Activated T-cell treated with anti-CD3 and anti-CD28 coated beads for 4 hours (primary cell): ENCODE data around the gene GGA2.
"Not testable (repeated sequence)": the region's sequence is repeated elsewhere in the genome, so short reads cannot be mapped to it uniquely, and the experiment has no call there.

Experiments
- DNase-seq: peaks from one replicate; pipeline ENCODE4 v3.0.0-alpha.2; 2020

GGA2 gene

DNA sequence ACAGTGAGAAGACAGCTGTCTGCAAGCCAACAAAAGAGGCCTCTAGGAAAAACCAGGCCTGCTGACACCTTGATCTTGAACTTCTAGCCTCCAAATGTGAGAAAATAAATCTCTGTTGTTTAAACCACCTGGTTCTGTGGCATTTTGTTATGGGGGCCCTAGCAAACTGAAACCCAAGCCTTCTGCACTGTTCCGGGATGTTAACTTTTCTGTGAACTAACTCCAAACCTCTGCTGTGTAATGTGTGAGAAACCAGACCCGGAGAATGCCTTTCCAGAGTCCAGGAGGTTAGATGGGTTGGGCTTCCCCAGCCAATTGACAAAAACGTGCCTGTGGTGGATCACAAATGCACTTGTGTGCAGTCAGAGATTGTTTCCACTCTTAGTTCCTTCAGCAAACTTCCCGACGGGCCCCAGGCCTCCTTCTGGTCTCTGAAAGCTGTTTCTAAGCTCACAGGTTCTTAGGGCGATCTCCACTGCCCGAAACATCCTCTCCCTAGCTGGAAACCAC, 13.6 kb upstream of the GGA2 start:
- DNase-seq, result no peak

DNA sequence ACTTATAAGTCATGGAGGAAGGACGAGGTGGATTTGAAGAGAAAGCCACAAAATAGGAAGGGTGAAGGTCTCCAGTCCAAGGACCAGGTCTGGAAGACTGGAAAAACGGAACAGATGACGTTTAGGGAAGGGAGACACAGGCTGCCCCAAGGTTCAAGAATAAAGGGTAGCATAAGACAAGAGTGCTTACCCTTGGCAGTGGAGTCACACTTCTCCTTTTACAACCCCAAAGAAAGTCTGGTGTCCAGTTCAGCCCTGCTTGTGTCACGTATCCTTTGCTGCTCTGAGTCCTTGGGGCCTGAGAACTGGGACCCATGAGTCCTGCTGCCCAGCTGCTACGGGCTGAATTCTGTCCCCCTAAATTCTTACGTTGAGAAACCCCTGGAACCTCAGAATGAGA, 13.0 kb upstream of the GGA2 start:
- no peak for DNase-seq

DNA sequence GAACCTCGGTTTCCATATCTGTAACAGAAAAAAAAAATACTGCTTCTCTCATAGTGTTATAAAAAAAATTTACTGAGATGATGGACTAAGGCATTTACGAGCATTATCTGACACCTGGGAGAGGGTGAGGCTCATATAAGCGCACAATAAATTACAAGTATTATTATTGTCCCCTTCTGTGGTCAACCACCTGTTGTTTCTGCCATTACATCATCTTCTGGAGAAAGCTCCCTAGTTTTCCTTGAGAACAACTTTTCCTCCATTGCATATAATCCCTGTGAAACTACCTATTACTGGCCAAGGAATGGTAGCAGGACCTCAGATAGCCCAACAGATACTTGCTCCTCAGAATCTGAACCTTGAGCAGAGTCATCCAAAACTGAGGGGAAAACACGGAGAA, 11.7 kb upstream of the GGA2 start:
- no peak for DNase-seq

DNA sequence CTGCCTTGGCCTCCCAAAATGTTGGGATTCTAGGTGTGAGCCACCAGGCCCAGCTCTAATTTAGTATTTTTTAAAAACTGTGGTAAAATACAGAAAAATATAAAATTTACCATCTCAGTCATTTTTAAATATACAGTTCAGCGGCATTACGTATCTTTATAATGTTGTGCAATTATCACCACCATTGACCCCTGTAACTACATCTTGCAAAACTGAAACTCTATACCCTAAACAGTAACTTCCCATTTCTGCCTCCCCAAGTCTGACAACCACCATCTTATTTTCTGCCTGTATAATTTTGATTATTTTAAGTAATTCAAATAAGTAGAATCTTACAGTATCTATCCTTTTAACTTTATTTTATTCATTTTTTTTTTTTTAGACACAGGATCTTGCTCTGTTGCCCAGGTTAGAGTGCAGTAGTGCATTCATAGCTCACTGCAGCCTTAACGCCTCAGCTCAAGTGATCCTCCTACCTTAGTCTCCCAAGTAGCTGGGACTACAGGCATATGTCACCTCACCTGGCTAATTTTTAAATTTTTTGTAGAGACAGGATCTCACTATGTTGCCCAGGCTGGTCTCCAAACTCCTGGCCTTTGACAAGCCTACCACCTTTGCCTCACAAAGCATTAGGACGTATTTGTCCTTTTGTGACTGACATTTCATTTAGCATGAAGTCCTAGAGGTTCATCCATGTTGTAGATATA, 10.9 kb upstream of the GGA2 start:
- no peak for DNase-seq

DNA sequence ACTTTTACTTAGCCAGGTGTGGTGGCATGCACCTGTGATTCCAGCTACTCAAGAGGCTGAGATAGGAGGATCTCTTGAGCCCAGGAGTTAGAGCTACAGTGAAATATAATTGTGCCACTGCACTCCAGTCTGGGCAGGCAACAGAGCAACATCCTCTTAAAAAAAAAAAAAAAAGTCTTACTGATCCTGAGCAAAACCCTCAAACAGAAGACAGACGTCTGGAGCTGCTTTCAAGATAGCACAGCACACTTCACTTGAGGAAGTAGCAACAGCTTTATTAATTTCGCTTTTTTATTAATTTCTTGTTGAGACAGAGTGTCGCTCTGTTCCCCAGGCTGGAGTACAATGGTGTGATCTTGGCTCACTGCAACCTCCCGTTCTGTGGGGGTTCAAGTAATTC, 10.2 kb upstream of the GGA2 start:
- DNase-seq, result no peak

DNA sequence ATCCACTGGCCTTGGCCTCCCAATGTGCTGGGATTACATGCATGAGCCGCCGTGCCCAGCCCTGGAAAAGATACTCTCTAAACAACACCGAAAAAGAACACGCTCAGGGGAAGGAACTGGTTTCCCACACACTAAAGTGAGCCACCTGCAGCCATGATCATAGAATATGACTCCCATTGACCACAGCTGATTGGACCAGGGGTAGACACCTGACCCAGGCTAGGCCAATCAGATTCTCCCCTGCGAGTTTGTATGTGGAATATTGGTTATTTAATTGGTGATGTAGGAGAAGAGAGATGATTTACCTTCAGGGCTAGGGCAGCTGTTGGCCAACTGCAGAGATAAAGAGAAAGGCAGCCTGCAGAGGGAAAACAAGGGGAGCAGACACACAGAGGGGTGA, 9.0 kb upstream of the GGA2 start:
- no peak for DNase-seq

DNA sequence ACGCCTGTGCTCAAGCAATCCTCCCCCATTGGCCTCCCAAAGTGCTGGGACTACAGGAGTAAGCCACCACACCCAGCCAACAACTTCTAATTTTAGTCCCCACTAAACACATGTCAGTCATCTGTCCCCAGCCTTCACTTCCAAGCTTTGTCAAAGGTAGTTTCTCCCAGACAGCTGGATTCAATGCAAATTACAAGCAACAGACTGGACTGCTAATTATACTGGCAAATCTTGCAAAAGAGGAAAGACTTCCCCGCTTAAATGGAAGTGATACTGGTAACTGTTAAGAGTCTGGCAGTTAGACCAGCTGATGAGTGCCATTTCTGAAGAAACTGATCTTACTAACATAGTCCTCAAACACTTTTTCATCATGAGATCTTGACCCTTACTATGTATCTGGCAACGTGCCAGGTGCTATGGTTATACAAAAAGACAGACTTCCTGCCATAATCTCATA, 8.2 kb upstream of the GGA2 start:
- DNase-seq, result no peak

DNA sequence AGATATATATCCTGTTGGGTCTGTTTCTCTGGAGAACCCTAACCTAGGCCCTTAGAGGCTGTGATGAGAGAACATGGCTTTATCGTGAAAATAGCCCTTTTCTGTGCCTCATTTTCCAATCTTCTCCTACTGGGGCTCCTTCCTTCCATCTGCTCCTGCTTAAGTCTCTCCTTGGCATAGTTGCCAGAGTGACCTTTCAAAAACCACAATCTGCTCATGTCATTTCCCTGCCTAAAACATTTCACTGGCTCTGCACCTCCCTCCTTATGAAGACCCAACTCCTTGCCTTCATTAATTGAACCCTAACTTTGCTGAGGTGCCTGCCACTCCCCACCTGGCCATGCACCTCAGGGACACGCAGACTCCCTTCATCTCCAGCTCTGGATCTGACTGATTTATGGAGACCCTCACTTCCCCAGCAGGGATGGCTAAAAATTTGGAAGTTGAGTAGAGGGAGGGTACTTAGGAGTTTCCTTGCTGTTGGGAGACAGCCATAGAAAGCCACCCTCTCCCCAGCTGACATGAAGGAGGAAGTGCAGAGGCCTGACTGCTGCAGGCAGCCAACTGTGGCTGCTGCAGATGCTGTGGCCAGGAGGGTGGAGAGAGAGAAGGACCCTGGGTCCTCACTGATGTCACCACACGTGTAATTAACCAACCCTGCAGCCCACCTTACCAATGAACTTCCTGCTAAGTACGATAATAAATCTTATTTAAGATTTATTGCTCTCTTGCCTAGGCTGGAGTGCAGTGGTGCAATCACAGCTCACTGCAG, 6.3 kb upstream of the GGA2 start:
- no peak for DNase-seq

DNA sequence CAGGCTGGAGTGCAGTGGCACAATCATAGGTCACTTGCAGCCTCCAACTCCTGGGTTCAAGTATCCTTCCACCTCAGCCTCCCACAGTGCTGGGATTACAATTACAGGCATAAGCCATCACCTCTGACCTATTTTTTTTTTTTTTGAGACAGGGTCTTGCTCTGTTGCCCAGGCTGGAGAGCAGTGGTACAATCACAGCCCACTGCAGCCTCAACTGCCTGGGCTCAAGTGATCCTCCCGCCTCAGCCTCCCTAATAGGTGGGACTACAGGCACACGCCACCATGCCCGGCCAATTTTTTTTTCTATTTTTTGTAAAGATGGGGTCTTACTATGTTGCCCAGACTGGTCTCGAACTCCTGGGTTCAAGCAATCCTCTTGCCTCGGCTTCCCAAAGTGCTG, 5.6 kb upstream of the GGA2 start:
- no peak for DNase-seq

DNA sequence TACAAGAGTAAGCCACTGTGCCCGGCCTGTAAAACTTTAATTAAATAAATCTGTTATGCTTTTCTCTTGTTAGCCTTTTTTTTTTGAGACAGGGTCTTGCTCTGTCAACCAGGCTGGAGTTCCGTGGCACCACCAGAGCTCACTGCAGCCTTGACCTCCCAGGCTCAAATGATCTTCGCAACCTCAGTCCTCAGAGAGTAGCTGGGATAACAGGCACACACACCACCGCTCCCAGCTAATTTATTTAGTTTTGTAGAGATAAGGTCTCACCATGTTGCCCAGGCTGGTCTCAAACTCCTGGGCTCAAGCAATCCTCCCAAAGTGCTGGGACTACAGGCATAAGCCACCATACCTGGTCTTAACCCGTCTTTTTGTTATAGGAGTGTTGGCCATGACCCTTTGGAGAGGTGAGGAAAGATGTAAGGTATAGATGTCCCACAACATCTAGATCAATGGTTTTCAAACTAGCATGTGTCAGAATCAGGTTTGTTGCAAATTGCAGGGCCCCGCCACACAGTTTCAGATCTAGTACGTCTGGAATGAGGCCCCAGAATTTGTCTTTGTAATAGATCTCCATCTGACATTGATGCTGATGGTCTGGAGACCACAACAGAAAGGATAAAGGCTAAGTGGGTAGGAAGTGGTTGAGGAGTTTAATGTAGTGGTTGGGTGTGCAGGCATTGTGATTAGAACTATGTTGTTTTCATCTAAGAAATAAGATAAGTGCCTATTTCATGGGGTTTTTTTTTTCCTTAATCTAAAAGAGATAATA, 4.3 kb upstream of the GGA2 start:
- DNase-seq, result no peak

DNA sequence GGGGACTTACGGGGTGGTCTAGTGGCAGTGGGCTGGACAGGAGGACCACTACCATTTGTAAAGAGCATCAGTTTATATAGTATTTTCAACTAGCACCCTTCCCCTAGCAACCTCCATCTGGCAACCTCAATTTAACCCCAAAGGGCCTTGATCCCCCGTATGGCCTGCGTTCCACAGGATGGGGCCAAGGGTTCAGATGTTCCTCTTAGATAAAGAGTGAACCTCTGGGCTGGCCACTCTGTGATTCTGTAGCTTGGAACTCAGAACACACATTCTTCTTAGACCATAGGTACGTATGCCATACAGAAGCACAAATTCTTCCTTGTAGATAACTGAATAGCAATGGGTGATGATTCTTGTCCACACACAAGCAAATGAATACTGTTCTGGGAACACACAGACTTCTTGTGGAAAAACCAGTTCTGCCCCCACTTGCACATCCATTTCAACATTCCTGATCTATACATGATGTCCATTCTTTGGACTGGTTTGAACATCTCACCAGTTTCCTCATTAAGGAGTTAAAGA, 1.9 kb upstream of the GGA2 start:
- no peak for DNase-seq

DNA sequence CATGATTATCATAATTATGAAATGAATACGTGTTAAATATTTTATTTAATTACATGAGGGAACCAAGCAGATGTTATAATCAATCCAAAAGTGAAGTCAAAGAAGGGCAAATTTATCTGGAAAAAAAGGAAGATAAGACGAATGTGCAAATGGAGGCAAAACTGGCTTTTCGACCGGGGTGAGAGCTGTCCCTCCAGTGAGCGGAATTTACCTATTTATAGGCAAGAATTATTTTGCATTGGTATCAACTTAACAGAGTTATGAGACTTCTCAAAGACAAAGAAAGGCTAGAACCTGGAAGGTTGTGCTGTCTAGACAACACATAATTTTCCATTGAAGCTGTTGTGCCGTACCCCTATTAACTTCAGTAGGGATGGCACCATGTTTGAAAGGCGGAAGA, 1.4 kb upstream of the GGA2 start:
- no peak for DNase-seq

DNA sequence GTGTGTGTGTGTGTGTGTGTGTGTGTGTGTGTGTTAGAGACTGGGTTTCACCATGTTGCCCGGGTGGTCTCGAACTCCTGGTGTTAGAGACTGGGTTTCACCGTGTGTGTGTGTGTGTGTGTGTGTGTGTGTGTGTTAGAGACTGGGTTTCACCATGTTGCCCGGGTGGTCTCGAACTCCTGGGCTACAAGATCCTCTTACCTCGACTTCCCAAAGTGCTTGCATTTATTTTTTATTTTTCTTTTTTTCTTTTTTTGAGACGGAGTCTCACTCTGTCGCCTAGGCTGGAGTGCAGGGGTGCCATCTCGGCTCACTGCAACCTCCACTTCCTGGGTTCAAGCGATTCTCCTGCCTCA, 599 bp upstream of the GGA2 start:
- not testable (repeated sequence) for DNase-seq

DNA sequence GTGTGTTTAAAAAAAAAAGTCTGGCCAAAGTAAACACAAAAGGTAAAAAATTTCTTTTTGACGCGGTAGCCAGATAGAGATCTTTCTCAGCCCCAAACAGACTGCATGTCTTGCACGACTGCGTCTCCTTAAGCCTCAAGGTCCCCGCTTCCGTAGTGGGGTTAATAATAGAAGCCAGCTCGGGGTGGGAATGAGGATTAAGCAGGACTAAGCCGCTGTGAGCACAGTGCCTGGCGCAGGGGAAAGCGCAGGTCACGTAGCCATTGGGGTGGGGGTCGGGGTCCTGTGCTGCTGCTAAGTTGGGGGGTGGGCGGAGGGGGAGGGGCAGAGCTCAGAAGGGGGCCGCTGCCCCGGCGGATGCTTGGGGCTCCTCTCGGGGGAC, 521 bp downstream of the GGA2 start:
- no peak for DNase-seq

DNA sequence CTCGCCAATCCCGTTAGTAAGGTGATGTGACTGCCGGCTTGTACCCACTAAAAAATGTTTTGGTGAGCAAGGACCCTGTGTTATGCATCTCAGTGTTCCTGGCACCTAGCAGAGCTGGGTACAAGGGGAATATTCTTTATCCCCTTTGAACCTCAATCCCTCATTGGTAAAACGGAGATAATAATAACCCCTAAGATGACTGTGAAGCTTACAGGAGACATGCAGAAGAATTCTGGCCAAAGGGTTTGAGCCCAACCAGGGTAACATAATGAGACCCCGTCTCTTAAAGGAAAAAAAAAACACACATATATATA, 896 bp downstream of the GGA2 start:
- no peak for DNase-seq

DNA sequence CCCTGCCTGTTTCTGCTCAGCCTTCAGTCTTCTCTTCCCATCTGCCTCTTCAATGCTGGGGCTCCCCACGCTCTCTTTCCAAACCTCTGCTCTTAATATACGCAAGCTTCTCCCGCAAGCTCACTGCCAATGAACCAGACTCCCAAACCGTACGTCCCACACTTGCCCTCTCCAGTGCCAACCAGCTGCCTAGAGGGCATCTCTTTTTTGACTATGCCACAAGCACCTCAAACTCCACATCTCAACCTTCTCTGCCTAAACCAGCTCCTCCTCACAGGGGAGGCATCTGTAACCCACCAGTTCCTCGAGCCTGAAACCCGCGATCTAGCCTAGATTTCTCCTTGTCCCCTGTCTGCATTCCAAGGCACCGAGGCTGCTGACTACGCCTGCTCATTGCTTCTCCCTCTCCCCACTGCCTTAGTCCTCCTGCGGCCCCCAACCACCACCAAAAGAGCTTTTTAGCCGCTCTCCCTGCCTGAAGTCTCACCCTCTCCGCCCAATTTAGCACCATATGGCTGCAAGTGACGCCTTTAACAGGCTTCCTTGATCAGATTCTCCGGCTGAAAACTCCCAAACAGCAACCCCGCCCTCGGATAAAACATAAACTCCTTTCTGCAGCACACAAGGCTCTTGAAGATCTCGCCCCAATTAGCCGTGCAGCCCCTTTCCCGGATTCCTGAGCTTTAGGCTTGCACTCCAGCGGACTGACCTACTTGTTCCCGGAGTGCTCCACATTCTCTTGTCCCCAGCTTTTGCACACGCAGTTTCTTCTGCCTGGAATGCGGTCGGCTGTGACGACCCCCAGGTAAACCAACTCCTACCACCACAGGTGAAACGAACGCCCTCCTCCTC, 1.5 kb downstream of the GGA2 start:
- DNase-seq, result no peak

DNA sequence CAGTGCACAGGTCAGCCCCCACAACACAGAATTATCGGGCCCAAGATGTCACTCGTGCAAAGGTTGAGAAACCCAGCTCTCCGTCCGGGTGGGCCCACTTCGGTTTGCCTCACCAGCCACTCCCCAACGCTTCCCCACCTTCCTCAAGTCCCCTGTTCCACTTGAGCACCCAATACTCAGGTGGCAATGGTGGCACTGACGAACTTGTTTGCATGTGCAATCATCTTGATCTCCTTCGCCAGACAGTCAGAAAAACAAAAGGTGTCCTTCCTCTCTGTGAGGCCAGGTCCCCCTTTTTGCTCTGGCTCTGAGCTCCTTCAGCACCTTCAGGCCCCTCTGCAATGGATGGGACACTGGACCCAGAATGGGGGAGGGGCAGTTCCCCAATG, 3.7 kb downstream of the GGA2 start:
- DNase-seq, result no peak

DNA sequence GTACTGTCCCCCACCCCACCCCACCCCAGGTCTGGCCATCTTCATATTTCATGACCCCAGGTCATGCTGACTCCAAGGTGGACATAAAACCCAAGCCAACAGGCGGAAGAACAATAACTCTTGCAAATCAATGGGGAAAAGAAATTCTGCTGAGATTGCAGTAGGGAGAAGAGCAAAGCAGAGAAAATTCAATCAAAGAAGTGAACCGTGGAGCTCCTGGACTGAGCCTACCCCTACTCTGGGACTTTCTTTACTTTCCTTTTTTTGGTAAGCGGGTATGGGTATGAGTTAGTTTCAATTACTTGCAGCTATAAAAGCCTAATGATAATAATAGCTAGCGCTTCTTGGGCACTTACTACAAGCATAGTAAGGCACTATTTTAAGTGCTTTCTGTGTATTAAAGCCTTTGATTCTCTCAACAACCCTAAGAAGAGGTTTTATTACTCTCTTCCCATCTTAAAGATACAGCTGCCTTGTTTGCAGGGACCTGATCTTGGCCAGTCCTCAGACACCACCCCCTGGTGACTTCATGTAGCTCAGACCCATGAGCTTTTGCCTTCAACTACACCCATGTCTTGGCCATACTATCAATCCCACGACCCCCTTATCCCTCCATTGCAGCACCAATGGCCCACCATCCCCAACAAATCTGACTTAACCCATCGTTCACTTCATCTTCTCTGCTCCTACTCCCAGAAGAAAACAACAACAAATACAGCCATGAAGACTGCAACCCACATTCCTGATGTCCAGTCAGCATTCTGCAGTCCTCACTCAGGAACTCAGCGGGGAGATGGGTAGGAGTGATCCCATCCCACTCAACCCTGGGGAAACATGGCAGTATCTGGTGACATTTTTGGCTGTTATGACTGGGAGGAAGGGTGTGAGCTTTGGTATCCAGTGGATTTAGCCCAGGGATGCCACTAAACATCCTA, 4.4 kb downstream of the GGA2 start:
- no peak for DNase-seq

DNA sequence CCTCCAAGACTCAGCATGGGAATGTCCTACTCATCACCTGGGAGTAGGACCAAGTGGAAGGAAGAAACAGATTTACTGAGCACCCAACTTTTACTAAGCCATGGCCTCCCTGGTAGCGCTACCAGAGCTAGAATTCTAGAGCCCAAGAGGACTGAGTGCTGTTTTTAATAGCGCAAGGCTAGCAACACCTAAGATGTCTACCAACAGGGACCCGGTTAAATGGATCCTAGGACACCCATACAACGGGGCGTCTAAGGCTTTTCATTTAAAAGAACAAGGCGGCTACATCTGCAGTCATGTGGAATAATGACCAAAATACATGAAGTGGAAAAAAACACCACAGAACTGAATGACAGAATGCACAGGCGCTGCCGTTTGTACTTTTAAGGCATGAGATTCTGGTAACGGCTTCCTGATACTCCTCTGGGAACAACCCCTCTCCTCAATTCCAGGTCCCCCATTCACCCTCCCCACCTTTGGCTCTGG, 5.1 kb downstream of the GGA2 start:
- no peak for DNase-seq

DNA sequence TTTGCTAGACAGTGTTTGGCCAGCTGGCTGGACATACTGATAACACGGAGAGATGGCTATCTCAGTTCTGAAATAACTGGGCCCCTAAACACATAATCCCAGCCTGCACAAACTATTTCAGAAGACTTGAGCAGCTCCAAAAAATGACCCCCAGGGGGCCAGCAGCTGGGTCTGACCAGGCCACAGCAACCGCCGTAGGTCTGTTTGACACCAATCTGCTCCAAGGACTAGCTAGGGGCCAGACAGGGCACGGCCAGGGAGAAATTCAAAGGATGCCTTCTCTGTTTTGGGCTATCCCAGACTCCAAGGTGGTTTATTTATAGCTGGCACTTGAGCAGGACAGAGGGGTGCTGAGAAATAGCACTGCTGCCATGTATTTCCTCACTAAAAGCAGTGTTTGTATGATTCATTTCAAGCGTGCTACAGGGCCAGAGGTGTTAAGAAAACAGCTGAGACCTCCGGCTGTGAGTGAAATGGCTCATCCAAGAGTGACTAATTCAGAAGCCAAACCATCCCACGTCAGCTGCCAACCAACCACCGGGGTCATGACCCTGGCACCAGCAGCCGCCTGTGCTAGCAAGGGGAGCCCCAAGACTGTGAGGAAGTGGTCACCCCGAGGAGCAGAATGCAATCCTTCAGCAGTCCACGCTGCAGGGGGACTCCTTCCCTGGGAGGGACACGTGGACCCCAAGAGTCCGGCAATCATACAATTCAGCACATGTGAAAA, 5.7 kb downstream of the GGA2 start:
- DNase-seq, result peak; percentile 48

DNA sequence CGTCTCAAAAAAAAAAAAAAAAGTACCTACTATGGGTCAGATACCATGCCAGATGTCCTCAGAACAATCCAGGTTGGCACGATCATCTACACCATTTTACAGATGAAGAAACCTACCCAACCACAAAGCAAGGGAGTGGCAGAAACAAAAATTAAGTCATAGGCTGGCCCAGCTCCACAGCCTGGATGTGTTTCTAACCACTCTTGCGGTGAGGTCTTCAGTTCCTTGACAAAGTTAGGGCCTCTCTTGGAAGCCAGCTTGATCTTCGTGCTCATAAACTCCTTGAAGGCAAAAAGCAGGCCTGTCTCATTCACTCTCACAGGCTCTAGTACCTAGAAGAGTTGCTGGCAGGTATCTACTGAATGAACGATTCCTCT, 6.2 kb downstream of the GGA2 start:
- DNase-seq, result no peak
